NCI-H526 (cell line): Measurements from ENCODE around the gene HPGDS.
A peak's percentile ranks its signal among the peaks of the same experiment; 100 is the strongest.
"Not testable (repeated sequence)": the region's sequence is repeated elsewhere in the genome, so short reads cannot be mapped to it uniquely, and the experiment has no call there.

Experiments used
- DNase-seq, 2 experiments: peaks; one replicate each; lab custom pipeline; 2025; lab: John Stamatoyannopoulos, UW

Gene HPGDS

GRCh38 chr4:94325835-94326234, 16.8 kb downstream of the HPGDS start:
- DNase-seq, result no peak

GRCh38 chr4:94319927-94320326, 22.7 kb downstream of the HPGDS start:
- DNase-seq, result not testable (repeated sequence)

GRCh38 chr4:94307231-94307871, 35.3 kb downstream of the HPGDS start:
- DNase-seq, result no peak

GRCh38 chr4:94306713-94307112, 35.9 kb downstream of the HPGDS start:
- no peak for DNase-seq

GRCh38 chr4:94305466-94306225, 37.0 kb downstream of the HPGDS start:
- DNase-seq, result no peak

- peak in 1 of 2 experiments; percentile 49 for DNase-seq
These were observed 38.2 kb downstream of the HPGDS start for GRCh38 chr4:94304365-94304971.

GRCh38 chr4:94302191-94302590, 40.4 kb downstream of the HPGDS start:
- DNase-seq, result no peak

- DNase-seq, result no peak
These were observed 43.8 kb downstream of the HPGDS start for GRCh38 chr4:94298725-94299252.

- not testable (repeated sequence) for DNase-seq
These were observed 47.2 kb downstream of the HPGDS start for GRCh38 chr4:94295473-94295872.

GRCh38 chr4:94293981-94294380, 48.7 kb downstream of the HPGDS start:
- not testable (repeated sequence) for DNase-seq

- no peak for DNase-seq
These were observed 52.4 kb downstream of the HPGDS start for GRCh38 chr4:94290245-94290644.

- DNase-seq, result no peak
These were observed 57.0 kb downstream of the HPGDS start for GRCh38 chr4:94285666-94286065.

- DNase-seq, result no peak
These were observed 57.7 kb downstream of the HPGDS start for GRCh38 chr4:94284889-94285288.

GRCh38 chr4:94278781-94279180, 63.9 kb downstream of the HPGDS start:
- DNase-seq, result no peak

- no peak for DNase-seq
These were observed 65.1 kb downstream of the HPGDS start for GRCh38 chr4:94277534-94277933.

- DNase-seq, result no peak
These were observed 66.4 kb downstream of the HPGDS start for GRCh38 chr4:94276204-94276603.

GRCh38 chr4:94274912-94275311, 67.7 kb downstream of the HPGDS start:
- no peak for DNase-seq

GRCh38 chr4:94271248-94271647, 71.4 kb downstream of the HPGDS start:
- DNase-seq, result no peak

- DNase-seq, result no peak
These were observed 75.6 kb downstream of the HPGDS start for GRCh38 chr4:94267037-94267436.

- no peak for DNase-seq
These were observed 80.2 kb downstream of the HPGDS start for GRCh38 chr4:94262163-94263016.

- no peak for DNase-seq
These were observed 85.8 kb downstream of the HPGDS start for GRCh38 chr4:94256828-94257227.
